Neural cell (in vitro differentiated cells): ENCODE results near the gene UROC1.

Experiments used
- EP300 ChIP-seq: fragments of 450-650 bp; conservative IDR thresholded peaks from 2 replicates; pipeline ENCODE4 v1.6.1; 2014; ENCODE audit warnings: antibody characterized with exemption, mild to moderate bottlenecking, moderate library complexity; ENCODE audit not compliant: poor library complexity, severe bottlenecking
- EZH2 ChIP-seq: fragments of 200-600, 300-800 bp; shearing (Covaris generic), sonication (generic); IDR thresholded peaks from 2 replicates; pipeline ENCODE4 v1.6.1; 2014; ENCODE audit warnings: antibody characterized with exemption, low read length, borderline replicate concordance, mild to moderate bottlenecking; ENCODE audit not compliant: insufficient read depth, poor library complexity, severe bottlenecking
- MXI1 ChIP-seq: fragments of 450-650 bp; conservative IDR thresholded peaks from 2 replicates; pipeline ENCODE4 v1.6.1; 2014; ENCODE audit warnings: antibody characterized with exemption, mild to moderate bottlenecking; ENCODE audit not compliant: poor library complexity, severe bottlenecking
- POLR2AphosphoS5 ChIP-seq: IDR thresholded peaks from 2 replicates; pipeline ENCODE4 v1.6.1; 2012
- RAD21 ChIP-seq: fragments of 450-650 bp; conservative IDR thresholded peaks from 2 replicates; pipeline ENCODE4 v1.6.1; 2014; ENCODE audit warnings: antibody characterized with exemption, mild to moderate bottlenecking, moderate library complexity
- SMC3 ChIP-seq: fragments of 450-650 bp; conservative IDR thresholded peaks from 2 replicates; pipeline ENCODE4 v1.6.1; 2014; ENCODE audit warnings: antibody characterized with exemption, mild to moderate bottlenecking, moderate library complexity; ENCODE audit not compliant: poor library complexity
- TAF1 ChIP-seq: IDR thresholded peaks from 2 replicates; pipeline ENCODE4 v1.6.1; 2012; ENCODE audit warnings: low read depth
- TF ChIP-seq, protein P1 (sequence below): fragments of 450-650 bp; IDR thresholded peaks from 2 replicates; pipeline ENCODE4 v1.5.1; 2014; ENCODE audit warnings: antibody characterized with exemption, mild to moderate bottlenecking, moderate library complexity; ENCODE audit not compliant: poor library complexity, severe bottlenecking
- TF ChIP-seq, protein P2 (sequence below): IDR thresholded peaks from 2 replicates; pipeline ENCODE4 v1.6.1; 2012; ENCODE audit warnings: borderline replicate concordance

DNA sequence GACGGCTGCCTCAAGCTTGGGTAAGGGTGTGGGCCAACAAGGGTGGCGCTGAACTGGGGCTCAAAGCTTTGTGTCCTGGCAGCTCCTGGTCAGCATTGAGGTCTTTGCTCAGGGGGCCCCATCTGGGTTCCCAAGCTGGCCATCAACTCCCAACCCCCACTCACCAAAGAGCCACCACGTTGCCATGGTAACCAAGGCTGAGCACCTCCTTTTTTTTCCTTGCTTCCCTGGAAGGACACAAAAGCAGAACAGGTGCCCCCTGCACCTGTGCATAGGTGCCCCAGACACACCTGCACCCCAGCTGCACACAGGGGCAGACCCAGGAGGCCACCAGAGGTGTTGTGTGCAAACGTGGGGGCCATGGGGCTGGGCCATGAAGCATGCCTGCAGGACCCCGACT, 16.5 kb downstream of the UROC1 start:
- TF ChIP-seq MXI1, result no peak
- TF ChIP-seq, protein P1, sequence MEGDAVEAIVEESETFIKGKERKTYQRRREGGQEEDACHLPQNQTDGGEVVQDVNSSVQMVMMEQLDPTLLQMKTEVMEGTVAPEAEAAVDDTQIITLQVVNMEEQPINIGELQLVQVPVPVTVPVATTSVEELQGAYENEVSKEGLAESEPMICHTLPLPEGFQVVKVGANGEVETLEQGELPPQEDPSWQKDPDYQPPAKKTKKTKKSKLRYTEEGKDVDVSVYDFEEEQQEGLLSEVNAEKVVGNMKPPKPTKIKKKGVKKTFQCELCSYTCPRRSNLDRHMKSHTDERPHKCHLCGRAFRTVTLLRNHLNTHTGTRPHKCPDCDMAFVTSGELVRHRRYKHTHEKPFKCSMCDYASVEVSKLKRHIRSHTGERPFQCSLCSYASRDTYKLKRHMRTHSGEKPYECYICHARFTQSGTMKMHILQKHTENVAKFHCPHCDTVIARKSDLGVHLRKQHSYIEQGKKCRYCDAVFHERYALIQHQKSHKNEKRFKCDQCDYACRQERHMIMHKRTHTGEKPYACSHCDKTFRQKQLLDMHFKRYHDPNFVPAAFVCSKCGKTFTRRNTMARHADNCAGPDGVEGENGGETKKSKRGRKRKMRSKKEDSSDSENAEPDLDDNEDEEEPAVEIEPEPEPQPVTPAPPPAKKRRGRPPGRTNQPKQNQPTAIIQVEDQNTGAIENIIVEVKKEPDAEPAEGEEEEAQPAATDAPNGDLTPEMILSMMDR, result no peak
- TF ChIP-seq, protein P2, sequence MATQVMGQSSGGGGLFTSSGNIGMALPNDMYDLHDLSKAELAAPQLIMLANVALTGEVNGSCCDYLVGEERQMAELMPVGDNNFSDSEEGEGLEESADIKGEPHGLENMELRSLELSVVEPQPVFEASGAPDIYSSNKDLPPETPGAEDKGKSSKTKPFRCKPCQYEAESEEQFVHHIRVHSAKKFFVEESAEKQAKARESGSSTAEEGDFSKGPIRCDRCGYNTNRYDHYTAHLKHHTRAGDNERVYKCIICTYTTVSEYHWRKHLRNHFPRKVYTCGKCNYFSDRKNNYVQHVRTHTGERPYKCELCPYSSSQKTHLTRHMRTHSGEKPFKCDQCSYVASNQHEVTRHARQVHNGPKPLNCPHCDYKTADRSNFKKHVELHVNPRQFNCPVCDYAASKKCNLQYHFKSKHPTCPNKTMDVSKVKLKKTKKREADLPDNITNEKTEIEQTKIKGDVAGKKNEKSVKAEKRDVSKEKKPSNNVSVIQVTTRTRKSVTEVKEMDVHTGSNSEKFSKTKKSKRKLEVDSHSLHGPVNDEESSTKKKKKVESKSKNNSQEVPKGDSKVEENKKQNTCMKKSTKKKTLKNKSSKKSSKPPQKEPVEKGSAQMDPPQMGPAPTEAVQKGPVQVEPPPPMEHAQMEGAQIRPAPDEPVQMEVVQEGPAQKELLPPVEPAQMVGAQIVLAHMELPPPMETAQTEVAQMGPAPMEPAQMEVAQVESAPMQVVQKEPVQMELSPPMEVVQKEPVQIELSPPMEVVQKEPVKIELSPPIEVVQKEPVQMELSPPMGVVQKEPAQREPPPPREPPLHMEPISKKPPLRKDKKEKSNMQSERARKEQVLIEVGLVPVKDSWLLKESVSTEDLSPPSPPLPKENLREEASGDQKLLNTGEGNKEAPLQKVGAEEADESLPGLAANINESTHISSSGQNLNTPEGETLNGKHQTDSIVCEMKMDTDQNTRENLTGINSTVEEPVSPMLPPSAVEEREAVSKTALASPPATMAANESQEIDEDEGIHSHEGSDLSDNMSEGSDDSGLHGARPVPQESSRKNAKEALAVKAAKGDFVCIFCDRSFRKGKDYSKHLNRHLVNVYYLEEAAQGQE, result no peak
- no peak for TF ChIP-seq RAD21
- TF ChIP-seq POLR2AphosphoS5, result no peak
- TF ChIP-seq SMC3, result no peak
- TF ChIP-seq EP300, result no peak
- no peak for TF ChIP-seq TAF1
- TF ChIP-seq EZH2, result no peak
